SK-N-MC (cell line): ENCODE results near the gene FAM107B.
"Not testable (repeated sequence)": the region's sequence is repeated elsewhere in the genome, so short reads cannot be mapped to it uniquely, and the experiment has no call there.

Experiments used
- DNase-seq: peaks from one replicate; pipeline ENCODE4 v3.0.0-alpha.2; 2011; ENCODE audit warnings: low read depth, low spot score
- H3K27ac ChIP-seq: fragments of 200-600 bp; sonication (generic); 2 replicates; pipeline ENCODE4 v1.5.1; 2016; ENCODE audit warnings: mixed run types
- H3K36me3 ChIP-seq: fragments of 200-600 bp; sonication (generic); 2 replicates; pipeline ENCODE4 v1.6.1; 2017; ENCODE audit warnings: antibody characterized with exemption, low read length, mixed read lengths; ENCODE audit not compliant: insufficient read depth
- H3K4me3 ChIP-seq: fragments of 200-600 bp; sonication (generic); 2 replicates; pipeline ENCODE4 v1.5.1; 2016
- H3K9ac ChIP-seq: fragments of 200-600 bp; sonication (generic); 2 replicates; pipeline ENCODE4 v1.8.0; 2017; ENCODE audit warnings: mixed run types, mixed read lengths; ENCODE audit not compliant: insufficient read length
- H3K9me3 ChIP-seq: fragments of 200-600 bp; sonication (generic); 2 replicates; pipeline ENCODE4 v1.6.1; 2017; ENCODE audit warnings: low read depth, mild to moderate bottlenecking, antibody characterized with exemption, low read length, moderate library complexity, mixed read lengths
- EZH2 ChIP-seq: fragments of 200-600 bp; sonication (generic); IDR thresholded peaks from one replicate; pipeline ENCODE4 v1.6.1; 2017; ENCODE audit warnings: antibody characterized with exemption
- FOXP2 ChIP-seq: optimal IDR thresholded peaks from 2 replicates; pipeline ENCODE3; 2011; ENCODE audit warnings: mild to moderate bottlenecking, moderate library complexity; ENCODE audit not compliant: insufficient read depth; ENCODE audit errors: extremely low read length, control extremely low read depth
- POLR2AphosphoS5 ChIP-seq: IDR thresholded peaks from 2 replicates; pipeline ENCODE4 v1.6.1; 2012; ENCODE audit warnings: mild to moderate bottlenecking, low read depth, low read length, borderline replicate concordance

Gene FAM107B

GRCh38 chr10:14731875-14732512 is 42.7 kb downstream of the FAM107B start:
- Histone ChIP-seq H3K9ac (no peak overlapping the region), H3K36me3 (no peaks in the 10 kb centered on the region), H3K9me3 (no peaks in the 10 kb centered on the region), H3K4me3 (no peak overlapping the region), H3K27ac (no peak overlapping the region)
- no peak for DNase-seq
- TF ChIP-seq EZH2: no peak
- no peak for TF ChIP-seq FOXP2
- TF ChIP-seq POLR2AphosphoS5: no peak

GRCh38 chr10:14728346-14728745 is 46.4 kb downstream of the FAM107B start:
- no peak for TF ChIP-seq EZH2
- TF ChIP-seq POLR2AphosphoS5: no peak
- no peak for TF ChIP-seq FOXP2
- DNase-seq: no peak

GRCh38 chr10:14727924-14728323 is 46.8 kb downstream of the FAM107B start:
- TF ChIP-seq FOXP2: no peak
- no peak for TF ChIP-seq POLR2AphosphoS5
- no peak for TF ChIP-seq EZH2
- Histone ChIP-seq H3K9ac (no peak overlapping the region), H3K27ac (no peak overlapping the region), H3K36me3 (no peaks in the 10 kb centered on the region), H3K4me3 (no peak overlapping the region), H3K9me3 (no peaks in the 10 kb centered on the region)
- no peak for DNase-seq

More at GRCh38 chr10:14728346-14728745, 46.4 kb downstream of the FAM107B start:
- Histone ChIP-seq H3K27ac (no peak overlapping the region), H3K9me3 (no peaks in the 10 kb centered on the region), H3K4me3 (no peak overlapping the region), H3K9ac (no peak overlapping the region), H3K36me3 (no peaks in the 10 kb centered on the region)

- H3K9ac ChIP-seq: no peak overlapping the region
- DNase-seq: no peak
- no peak overlapping the region for H3K4me3 ChIP-seq
Observed at GRCh38 chr10:14727465-14727864, 47.2 kb downstream of the FAM107B start.

GRCh38 chr10:14724931-14725330 is 49.8 kb downstream of the FAM107B start:
- no peak for DNase-seq
- no peak overlapping the region for H3K4me3 ChIP-seq
- no peak overlapping the region for H3K27ac ChIP-seq
- H3K36me3 ChIP-seq: no peaks in the 10 kb centered on the region
- H3K9me3 ChIP-seq: no peaks in the 10 kb centered on the region
- no peak overlapping the region for H3K9ac ChIP-seq
- TF ChIP-seq FOXP2 (no peak), POLR2AphosphoS5 (no peak), EZH2 (no peak)

More at GRCh38 chr10:14727465-14727864, 47.2 kb downstream of the FAM107B start:
- Histone ChIP-seq H3K36me3 (no peaks in the 10 kb centered on the region), H3K27ac (no peak overlapping the region), H3K9me3 (no peaks in the 10 kb centered on the region)
- TF ChIP-seq FOXP2 (no peak), POLR2AphosphoS5 (no peak), EZH2 (no peak)

GRCh38 chr10:14723052-14723689 is 51.5 kb downstream of the FAM107B start:
- H3K4me3 ChIP-seq: no peak overlapping the region
- DNase-seq: no peak
- no peak overlapping the region for H3K9ac ChIP-seq
- H3K36me3 ChIP-seq: no peaks in the 10 kb centered on the region
- no peaks in the 10 kb centered on the region for H3K9me3 ChIP-seq
- no peak overlapping the region for H3K27ac ChIP-seq
- TF ChIP-seq FOXP2 (no peak), EZH2 (no peak), POLR2AphosphoS5 (no peak)

GRCh38 chr10:14717552-14717951 is 57.1 kb downstream of the FAM107B start:
- TF ChIP-seq EZH2 (no peak), POLR2AphosphoS5 (no peak), FOXP2 (no peak)
- no peak overlapping the region for H3K4me3 ChIP-seq
- no peaks in the 10 kb centered on the region for H3K36me3 ChIP-seq
- no peak overlapping the region for H3K27ac ChIP-seq
- H3K9ac ChIP-seq: no peak overlapping the region
- H3K9me3 ChIP-seq: no peaks in the 10 kb centered on the region
- DNase-seq: no peak

- H3K9ac ChIP-seq: no peak overlapping the region
- no peak for DNase-seq
Observed at GRCh38 chr10:14712991-14713424, 61.7 kb downstream of the FAM107B start.

GRCh38 chr10:14709344-14709743 is 65.4 kb downstream of the FAM107B start:
- not testable (repeated sequence) for H3K4me3 ChIP-seq, DNase-seq, H3K9me3 ChIP-seq

More at GRCh38 chr10:14712991-14713424, 61.7 kb downstream of the FAM107B start:
- Histone ChIP-seq H3K4me3 (no peak overlapping the region), H3K27ac (no peak overlapping the region), H3K9me3 (no peaks in the 10 kb centered on the region), H3K36me3 (no peaks in the 10 kb centered on the region)
- no peak for TF ChIP-seq POLR2AphosphoS5
- no peak for TF ChIP-seq FOXP2
- no peak for TF ChIP-seq EZH2

More at GRCh38 chr10:14709344-14709743, 65.4 kb downstream of the FAM107B start:
- H3K36me3 ChIP-seq, H3K27ac ChIP-seq, H3K9ac ChIP-seq: not testable (repeated sequence)
